ENCODE results near the gene MSX1. TPM values are rescaled to one million over a fixed set of nuclear protein-coding genes. Genes with fewer than 3 reads are reported as not detected.

MSX1 gene
- 1.6 and 2.0 TPM in 2 replicates for total RNA-seq (2022)
- percentile 32 among the genes with signal in this experiment for Bru-seq, nascent RNA
- percentile 27 among the genes with signal in this experiment for BruChase-seq, experiment 1, labeled RNA remaining after a 6-hour chase
- percentile 41 among the genes with signal in this experiment for BruChase-seq, experiment 2, labeled RNA remaining after a 2-hour chase
- long read RNA-seq, partial matches to known transcripts: 0 of 2 reads
- long read RNA-seq, other reads (novel, unspliced or antisense): 0 of 2 reads

GRCh38 chr4:4859325-4859798 lies at the start of gene MSX1:
Gene MSX1, plus strand, starts transcription at chr4:4859665. Its CDS starts 235 bp downstream, at chr4:4859900.
- no peak for TF ChIP-seq CTCF (IDR thresholded peaks at IDR 0.05; ENCODE audit: unreplicated experiment)
- Mint-ChIP-seq H3K27ac (ENCODE audit: unreplicated experiment) (no peak within 1 kb of the TSS), H3K27me3 (ENCODE audit: unreplicated experiment) (peaks cover 47% of the 10 kb centered on the region), H3K4me1 (ENCODE audit: low read depth, unreplicated experiment) (no peaks in the 10 kb centered on the region), H3K9me3 (ENCODE audit: low read depth, unreplicated experiment) (no peaks in the 10 kb centered on the region), H3K4me3 (ENCODE audit: low read depth, unreplicated experiment) (peak within 1 kb of the TSS; percentile 61), H3K36me3 (ENCODE audit: insufficient read depth, unreplicated experiment) (no peaks in the 10 kb centered on the region)
- CTCF ChIA-PET: interaction anchor here (0.6 kb wide), 1 partner anchor 1271 kb away, joined by 3 read pairs; no protein-coding TSS in a partner anchor
- intact Hi-C loops (cut with micrococcal nuclease; ENCODE audit: unreplicated experiment): no loop called here
- BruUV-seq (replicated peaks): no TSS peak
- DNase-seq: peak; percentile 80

- peaks cover 4% of the 10 kb centered on the region for H3K9me3 Mint-ChIP-seq (ENCODE audit: low read depth, unreplicated experiment)
- no peak overlapping the region for H3K4me3 Mint-ChIP-seq (ENCODE audit: low read depth, unreplicated experiment)
- intact Hi-C loops (cut with micrococcal nuclease; ENCODE audit: unreplicated experiment): no loop called here
- H3K36me3 Mint-ChIP-seq (ENCODE audit: insufficient read depth, unreplicated experiment): no peaks in the 10 kb centered on the region
- no peak overlapping the region for H3K27ac Mint-ChIP-seq (ENCODE audit: unreplicated experiment)
- CTCF ChIA-PET: no interaction called here
- no peaks in the 10 kb centered on the region for H3K4me1 Mint-ChIP-seq (ENCODE audit: low read depth, unreplicated experiment)
- no peak for DNase-seq
- no peak for TF ChIP-seq CTCF (IDR thresholded peaks at IDR 0.05; ENCODE audit: unreplicated experiment)
- H3K27me3 Mint-ChIP-seq (ENCODE audit: unreplicated experiment): no peaks in the 10 kb centered on the region
- no TSS peak for BruUV-seq (replicated peaks)
Observed at GRCh38 chr4:4810092-4810774, 49.2 kb upstream of the MSX1 start.

GRCh38 chr4:4810778-4811177 lies 48.7 kb upstream of the MSX1 start:
- H3K4me1 Mint-ChIP-seq (ENCODE audit: low read depth, unreplicated experiment): no peaks in the 10 kb centered on the region
- H3K36me3 Mint-ChIP-seq (ENCODE audit: insufficient read depth, unreplicated experiment): no peaks in the 10 kb centered on the region
- H3K27ac Mint-ChIP-seq (ENCODE audit: unreplicated experiment): no peak overlapping the region
- peaks cover 4% of the 10 kb centered on the region for H3K9me3 Mint-ChIP-seq (ENCODE audit: low read depth, unreplicated experiment)
- no peaks in the 10 kb centered on the region for H3K27me3 Mint-ChIP-seq (ENCODE audit: unreplicated experiment)
- H3K4me3 Mint-ChIP-seq (ENCODE audit: low read depth, unreplicated experiment): no peak overlapping the region
- CTCF ChIA-PET: no interaction called here
- TF ChIP-seq CTCF (IDR thresholded peaks at IDR 0.05; ENCODE audit: unreplicated experiment): no peak
- intact Hi-C loops (cut with micrococcal nuclease; ENCODE audit: unreplicated experiment): no loop called here
- no TSS peak for BruUV-seq (replicated peaks)
- DNase-seq: no peak

- DNase-seq: no peak
- no peak overlapping the region for H3K27ac Mint-ChIP-seq (ENCODE audit: unreplicated experiment)
- H3K9me3 Mint-ChIP-seq (ENCODE audit: low read depth, unreplicated experiment): peaks cover 6% of the 10 kb centered on the region
- no peaks in the 10 kb centered on the region for H3K27me3 Mint-ChIP-seq (ENCODE audit: unreplicated experiment)
- CTCF ChIA-PET: no interaction called here
- H3K36me3 Mint-ChIP-seq (ENCODE audit: insufficient read depth, unreplicated experiment): no peaks in the 10 kb centered on the region
- no peaks in the 10 kb centered on the region for H3K4me1 Mint-ChIP-seq (ENCODE audit: low read depth, unreplicated experiment)
- no TSS peak for BruUV-seq (replicated peaks)
- TF ChIP-seq CTCF (IDR thresholded peaks at IDR 0.05; ENCODE audit: unreplicated experiment): no peak
- intact Hi-C loops (cut with micrococcal nuclease; ENCODE audit: unreplicated experiment): no loop called here
- H3K4me3 Mint-ChIP-seq (ENCODE audit: low read depth, unreplicated experiment): no peak overlapping the region
Observed at GRCh38 chr4:4812145-4812794, 47.2 kb upstream of the MSX1 start.
